GM12801 (cell line): ENCODE results near the gene ACSS1.

ENCODE experiments used
- TF ChIP-seq, protein P1 (sequence below): IDR thresholded peaks from one replicate; pipeline ENCODE4 v1.5.1; 2011; ENCODE audit warnings: control low read depth; ENCODE audit not compliant: insufficient read length; ENCODE audit errors: extremely low read depth

ACSS1 gene

DNA sequence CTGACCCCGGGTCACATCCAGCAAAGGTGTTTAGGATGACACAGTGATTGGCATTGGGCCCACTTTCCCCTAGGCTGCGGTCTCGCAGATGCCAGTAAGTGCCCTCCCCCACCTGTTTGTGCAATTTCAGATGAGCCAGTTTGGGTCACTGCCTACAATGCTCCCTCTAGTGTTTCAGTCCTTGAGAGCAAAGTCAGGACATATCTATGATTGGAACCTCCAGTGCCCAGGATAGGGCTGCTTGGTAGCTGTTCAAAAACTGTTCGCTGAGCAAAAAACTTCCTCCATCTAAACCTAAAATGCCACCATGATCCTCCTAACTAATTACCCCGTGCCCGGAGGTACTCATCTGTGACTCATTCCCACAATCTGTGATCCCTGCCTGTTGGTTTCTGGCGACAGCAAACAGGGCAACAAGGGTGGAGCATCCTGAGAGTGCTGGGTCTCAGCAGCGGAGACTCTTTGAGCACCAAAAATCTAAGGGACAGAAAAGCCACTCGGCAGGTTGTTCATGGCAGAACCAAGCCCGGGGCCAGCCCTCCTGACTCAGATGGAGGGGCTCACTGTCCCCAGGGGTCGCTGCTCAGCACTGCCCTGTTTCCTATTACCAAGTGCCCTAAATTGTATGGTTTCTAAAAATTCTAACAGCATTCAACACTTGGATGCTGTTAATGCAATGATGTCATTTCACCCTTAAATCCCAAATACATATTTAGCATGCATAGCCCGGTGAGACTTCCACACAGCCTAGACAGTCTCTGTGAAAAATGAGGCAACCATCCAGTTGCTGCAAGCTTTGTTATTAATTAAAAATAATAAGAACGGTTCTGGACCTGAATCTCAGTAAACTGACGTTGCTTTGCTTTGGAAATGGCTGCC lies 19.0 kb upstream of the ACSS1 start:
- TF ChIP-seq, protein P1, sequence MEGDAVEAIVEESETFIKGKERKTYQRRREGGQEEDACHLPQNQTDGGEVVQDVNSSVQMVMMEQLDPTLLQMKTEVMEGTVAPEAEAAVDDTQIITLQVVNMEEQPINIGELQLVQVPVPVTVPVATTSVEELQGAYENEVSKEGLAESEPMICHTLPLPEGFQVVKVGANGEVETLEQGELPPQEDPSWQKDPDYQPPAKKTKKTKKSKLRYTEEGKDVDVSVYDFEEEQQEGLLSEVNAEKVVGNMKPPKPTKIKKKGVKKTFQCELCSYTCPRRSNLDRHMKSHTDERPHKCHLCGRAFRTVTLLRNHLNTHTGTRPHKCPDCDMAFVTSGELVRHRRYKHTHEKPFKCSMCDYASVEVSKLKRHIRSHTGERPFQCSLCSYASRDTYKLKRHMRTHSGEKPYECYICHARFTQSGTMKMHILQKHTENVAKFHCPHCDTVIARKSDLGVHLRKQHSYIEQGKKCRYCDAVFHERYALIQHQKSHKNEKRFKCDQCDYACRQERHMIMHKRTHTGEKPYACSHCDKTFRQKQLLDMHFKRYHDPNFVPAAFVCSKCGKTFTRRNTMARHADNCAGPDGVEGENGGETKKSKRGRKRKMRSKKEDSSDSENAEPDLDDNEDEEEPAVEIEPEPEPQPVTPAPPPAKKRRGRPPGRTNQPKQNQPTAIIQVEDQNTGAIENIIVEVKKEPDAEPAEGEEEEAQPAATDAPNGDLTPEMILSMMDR, result no peak

DNA sequence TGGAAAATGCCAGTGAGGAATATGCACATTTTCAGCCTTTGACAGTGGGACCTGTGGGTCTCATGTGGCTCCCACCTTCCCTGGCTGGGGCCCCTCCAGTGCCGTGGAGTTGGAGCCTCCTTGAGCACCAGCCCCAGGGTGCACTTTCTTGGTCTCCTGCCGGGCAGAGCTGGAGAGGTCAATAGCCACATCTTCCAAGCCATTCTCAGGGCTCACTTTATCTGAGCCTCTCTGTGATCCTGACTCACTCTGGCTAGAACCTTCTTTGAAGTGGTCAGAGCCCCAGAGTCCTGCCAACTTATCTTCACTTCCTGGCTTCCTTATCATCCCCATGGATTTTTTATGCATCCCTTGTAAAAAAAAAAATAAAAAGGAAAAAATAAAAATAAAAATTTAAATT lies 18.3 kb upstream of the ACSS1 start:
- TF ChIP-seq, protein P1, result no peak

DNA sequence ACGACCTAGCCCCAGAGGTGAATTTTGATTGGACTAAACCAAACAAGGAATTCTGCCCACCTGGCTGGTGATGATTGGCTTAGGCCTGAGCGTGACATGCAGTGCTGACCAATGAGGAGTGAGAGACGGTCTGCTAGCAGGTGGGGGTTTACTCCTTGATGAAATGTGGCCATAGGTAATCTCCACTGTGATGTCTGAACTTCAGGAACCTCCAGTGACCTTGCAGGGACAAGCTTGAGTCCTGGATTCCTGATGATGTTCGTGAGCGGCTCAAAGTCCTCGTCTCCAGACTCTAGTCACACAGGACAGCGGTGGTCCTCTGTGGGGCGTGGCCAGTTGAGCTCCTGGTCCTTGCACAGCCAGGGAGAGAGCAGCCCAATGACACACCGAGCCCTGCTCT lies 15.6 kb upstream of the ACSS1 start:
- TF ChIP-seq, protein P1, result no peak

DNA sequence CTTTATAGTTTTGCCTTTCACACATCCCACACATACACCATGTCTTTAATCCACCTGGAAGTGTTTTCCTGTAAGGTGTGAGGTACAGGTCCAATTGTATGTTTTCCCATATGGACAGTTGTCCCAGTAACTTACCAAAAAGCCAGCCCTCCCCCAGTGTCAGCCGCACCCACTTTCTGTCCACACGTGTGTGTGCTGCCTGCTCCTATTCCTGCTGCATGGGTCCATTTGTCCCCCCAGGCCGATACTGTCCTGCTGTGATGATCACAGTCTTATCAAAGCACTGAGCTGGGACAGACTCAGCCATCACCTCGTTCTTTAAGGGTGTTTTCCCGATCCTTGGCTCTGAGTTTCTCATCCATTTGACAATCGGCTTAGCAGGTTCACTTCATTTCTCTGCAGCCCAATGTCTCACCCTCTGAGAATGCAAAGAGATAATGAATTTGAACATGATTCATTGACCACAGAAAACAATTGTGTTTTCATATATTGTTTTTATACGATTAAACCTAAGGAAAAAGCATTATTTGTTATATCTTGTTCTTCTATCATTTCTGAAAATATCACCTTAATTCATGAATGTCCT lies 14.4 kb upstream of the ACSS1 start:
- TF ChIP-seq, protein P1, result no peak

DNA sequence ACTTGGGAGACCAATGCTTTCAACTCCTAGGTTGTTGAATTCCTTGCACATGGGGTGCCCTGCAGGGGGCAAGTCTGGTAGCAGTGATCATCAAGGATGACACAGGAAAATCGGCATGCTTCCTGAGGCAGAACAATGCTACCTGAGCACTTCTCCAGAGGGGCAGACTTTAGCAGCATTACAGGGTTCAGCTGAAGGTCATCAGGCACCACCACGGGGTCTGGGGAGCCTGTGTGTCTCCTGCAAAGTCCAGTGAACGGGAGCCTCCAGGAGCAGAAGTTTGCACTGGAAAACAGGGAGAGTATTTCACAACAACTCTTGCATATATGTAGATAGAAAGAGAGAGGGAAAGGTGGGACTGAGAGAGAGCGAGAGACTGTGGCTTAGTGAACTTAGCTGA lies 13.8 kb upstream of the ACSS1 start:
- TF ChIP-seq, protein P1, result no peak

DNA sequence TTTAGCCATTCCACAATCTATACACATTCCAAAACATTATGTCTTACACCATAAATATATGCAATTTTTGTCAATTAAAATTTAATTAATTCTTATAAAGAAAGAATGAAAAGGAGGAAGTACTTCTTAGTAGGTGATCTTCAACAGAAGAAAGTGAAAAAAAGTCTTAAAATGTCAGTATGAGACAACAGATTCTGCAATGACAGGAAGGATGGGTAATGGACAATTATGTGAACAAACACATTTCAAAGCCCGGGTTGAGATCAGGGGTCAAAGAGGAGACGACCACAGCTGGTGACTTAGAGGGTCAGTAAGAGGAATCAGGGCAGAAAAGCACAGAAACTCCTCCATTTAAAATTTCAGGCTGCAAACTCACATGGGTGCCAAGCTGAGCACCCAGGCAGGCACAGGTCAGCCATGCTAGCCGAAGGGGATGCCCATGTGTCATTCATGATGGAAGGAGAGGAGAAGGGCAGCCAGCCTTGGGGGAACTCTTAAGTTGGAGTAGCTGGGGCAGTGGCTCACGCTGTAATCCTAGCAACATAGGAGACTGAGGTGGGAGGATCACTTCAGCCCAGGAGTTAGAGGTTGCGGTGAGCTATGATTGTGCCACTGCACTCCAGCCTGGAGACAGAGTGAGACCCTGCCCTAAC lies 13.0 kb upstream of the ACSS1 start:
- TF ChIP-seq, protein P1, result no peak
